DND-41 (cell line): ENCODE results near the gene CDR2L.

ENCODE experiments used
- EZH2 ChIP-seq: IDR thresholded peaks from 3 replicates; pipeline ENCODE4 v1.6.1; 2012; ENCODE audit warnings: borderline replicate concordance, low read depth, mild to moderate bottlenecking, moderate library complexity, low read length, inconsistent platforms; ENCODE audit not compliant: severe bottlenecking
- TF ChIP-seq, protein P1 (sequence below): IDR thresholded peaks from 2 replicates; pipeline ENCODE4 v1.5.1; 2012; ENCODE audit warnings: borderline replicate concordance, low read length, moderate library complexity, mild to moderate bottlenecking; ENCODE audit not compliant: poor library complexity, severe bottlenecking; ENCODE audit errors: extremely low read depth

DNA sequence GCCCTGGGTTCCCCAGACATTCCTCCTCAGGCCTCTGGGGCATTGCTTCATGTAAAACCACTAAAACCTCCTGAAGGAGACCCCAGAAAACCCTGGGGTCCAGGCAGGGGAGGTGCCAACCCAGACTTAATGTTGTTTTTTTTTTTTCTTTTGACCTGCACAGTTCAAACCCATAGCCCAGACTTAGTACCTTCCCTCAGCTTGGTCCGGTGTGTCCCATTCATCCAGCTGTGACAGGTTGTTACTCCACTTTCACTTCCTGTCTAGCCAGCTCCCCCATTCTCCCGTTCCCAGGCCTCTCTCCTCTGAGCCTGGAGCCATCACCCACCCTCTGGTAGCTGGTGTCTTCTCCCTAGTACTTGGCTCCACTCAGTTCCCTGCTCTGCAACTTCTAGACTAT is 4.8 kb downstream of the CDR2L start:
- TF ChIP-seq, protein P1, sequence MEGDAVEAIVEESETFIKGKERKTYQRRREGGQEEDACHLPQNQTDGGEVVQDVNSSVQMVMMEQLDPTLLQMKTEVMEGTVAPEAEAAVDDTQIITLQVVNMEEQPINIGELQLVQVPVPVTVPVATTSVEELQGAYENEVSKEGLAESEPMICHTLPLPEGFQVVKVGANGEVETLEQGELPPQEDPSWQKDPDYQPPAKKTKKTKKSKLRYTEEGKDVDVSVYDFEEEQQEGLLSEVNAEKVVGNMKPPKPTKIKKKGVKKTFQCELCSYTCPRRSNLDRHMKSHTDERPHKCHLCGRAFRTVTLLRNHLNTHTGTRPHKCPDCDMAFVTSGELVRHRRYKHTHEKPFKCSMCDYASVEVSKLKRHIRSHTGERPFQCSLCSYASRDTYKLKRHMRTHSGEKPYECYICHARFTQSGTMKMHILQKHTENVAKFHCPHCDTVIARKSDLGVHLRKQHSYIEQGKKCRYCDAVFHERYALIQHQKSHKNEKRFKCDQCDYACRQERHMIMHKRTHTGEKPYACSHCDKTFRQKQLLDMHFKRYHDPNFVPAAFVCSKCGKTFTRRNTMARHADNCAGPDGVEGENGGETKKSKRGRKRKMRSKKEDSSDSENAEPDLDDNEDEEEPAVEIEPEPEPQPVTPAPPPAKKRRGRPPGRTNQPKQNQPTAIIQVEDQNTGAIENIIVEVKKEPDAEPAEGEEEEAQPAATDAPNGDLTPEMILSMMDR: no peak
- no peak for TF ChIP-seq EZH2
